HepG2 (cell line): ENCODE measurements around the gene FIZ1. TPM values are rescaled to one million over a fixed set of nuclear protein-coding genes. Genes with fewer than 3 reads are reported as not detected.

Source experiments
- ARHGAP35 ChIP-seq: sonication (generic); formaldehyde crosslinking; IDR thresholded peaks from 2 replicates; pipeline ENCODE4 v1.9.0; 2022; ENCODE audit warnings: mild to moderate bottlenecking, inconsistent platforms, moderate library complexity, missing genetic modification reagents, borderline replicate concordance
- ARID4A ChIP-seq: sonication (generic); formaldehyde crosslinking; IDR thresholded peaks from 2 replicates; pipeline ENCODE4 v1.5.0; 2020; ENCODE audit warnings: mild to moderate bottlenecking, missing genetic modification reagents, borderline replicate concordance
- ARNT ChIP-seq: fragments of 450-650 bp; IDR thresholded peaks from 2 replicates; pipeline ENCODE4 v1.6.1; 2017
- DNMT3B ChIP-seq: conservative IDR thresholded peaks from 2 replicates; pipeline ENCODE4 v1.6.1; 2016; ENCODE audit warnings: missing biosample characterization, control low read depth
- GLMP ChIP-seq: sonication (generic); formaldehyde crosslinking; IDR thresholded peaks from 2 replicates; pipeline ENCODE4 v1.9.0; 2021; ENCODE audit warnings: missing genetic modification reagents, mild to moderate bottlenecking, borderline replicate concordance
- IRF1 ChIP-seq: sonication (generic); formaldehyde crosslinking; IDR thresholded peaks from 2 replicates; pipeline ENCODE4 v1.4.0; 2020; ENCODE audit warnings: low read depth, mild to moderate bottlenecking, missing genetic modification reagents
- KDM3A ChIP-seq: IDR thresholded peaks from 2 replicates; pipeline ENCODE4 v1.6.1; 2018; ENCODE audit warnings: low read depth, missing compliant biosample characterization
- MAX ChIP-seq: IDR thresholded peaks from 2 replicates; pipeline ENCODE4 v1.6.1; 2012; ENCODE audit warnings: inconsistent platforms
- MTA3 ChIP-seq: sonication (generic); formaldehyde crosslinking; IDR thresholded peaks from 2 replicates; pipeline ENCODE4 v1.4.0; 2020; ENCODE audit warnings: missing genetic modification reagents
- PBX3 ChIP-seq: sonication (generic); formaldehyde crosslinking; IDR thresholded peaks from 2 replicates; pipeline ENCODE4 v1.8.1; 2023; ENCODE audit warnings: missing genetic modification reagents, inconsistent platforms, borderline replicate concordance
- ZBTB14 ChIP-seq: sonication (generic); formaldehyde crosslinking; IDR thresholded peaks from 2 replicates; pipeline ENCODE4 v1.4.0; 2020; ENCODE audit warnings: missing genetic modification reagents
- ZNF280D ChIP-seq: sonication (generic); formaldehyde crosslinking; IDR thresholded peaks from 2 replicates; pipeline ENCODE4 v1.5.1; 2020; ENCODE audit warnings: mild to moderate bottlenecking, missing genetic modification reagents
- ZNF530 ChIP-seq: sonication (generic); formaldehyde crosslinking; IDR thresholded peaks from 2 replicates; pipeline ENCODE4 v1.5.0; 2020; ENCODE audit warnings: low read depth, mild to moderate bottlenecking, missing genetic modification reagents
- ZNF576 ChIP-seq: sonication (generic); formaldehyde crosslinking; IDR thresholded peaks from 2 replicates; pipeline ENCODE4 v1.4.0; 2020; ENCODE audit warnings: mild to moderate bottlenecking, missing genetic modification reagents
- ZNF598 ChIP-seq: sonication (generic); formaldehyde crosslinking; IDR thresholded peaks from 2 replicates; pipeline ENCODE4 v1.5.1; 2020; ENCODE audit warnings: mild to moderate bottlenecking, missing genetic modification reagents, borderline replicate concordance
- polyA plus RNA-seq, 8 experiments: library from polyadenylated mRNA; depleted of rRNA in 3 of 8; stranded (reverse) in 7 of 8; unstranded in 1 of 8; fragments of >200 nt; fragmentation: Illumina TruSeq in 4 of 8; extraction: Trizol in 4 of 8; gene quantifications; 2 replicates each; pipeline versions ENCODE4 v1.2.1 to v1.2.3, GENCODE V29; 2011 to 2016; ENCODE audit warnings: low read depth in 4 of 8, missing spikeins in 1 of 8, mixed read lengths in 1 of 8; ENCODE audit not compliant: insufficient read depth in 1 of 8
- total RNA-seq, 5 experiments: library from RNA; depleted of rRNA; stranded (reverse); fragments of >200 nt; fragmentation: Illumina TruSeq; extraction: Trizol; gene quantifications; 2 replicates each; pipeline ENCODE4 v1.2.3, GENCODE V29; 2016; ENCODE audit warnings: low read depth in 1 of 5

The FIZ1 gene
- total and polyA plus RNA-seq, 2 of the 13 experiments (the other 11 are each of a cell fraction or from before 2014, with no cell fraction given) = 3.6 to 5.9 TPM

- no peak for TF ChIP-seq PBX3 (CRISPR knock-in tag)
- no peak for TF ChIP-seq MAX
- TF ChIP-seq ZBTB14 (CRISPR knock-in tag) = no peak
- TF ChIP-seq ARHGAP35 (CRISPR knock-in tag) = peak; percentile 89
- TF ChIP-seq ZNF280D (CRISPR knock-in tag) = peak; percentile 71; the same call in 1 of the 2 replicates
- TF ChIP-seq IRF1 (CRISPR knock-in tag) = 0 out of 2 replicates have a peak, but pooled peaks have one; percentile 37
- 0 out of 2 replicates have a peak, but pooled peaks have one; percentile 8 for TF ChIP-seq DNMT3B (CRISPR knock-in tag)
- no peak for TF ChIP-seq MTA3 (CRISPR knock-in tag)
- no peak for TF ChIP-seq KDM3A (CRISPR knock-in tag)
- TF ChIP-seq ARID4A (CRISPR knock-in tag) = peak; percentile 17; the same call in 1 of the 2 replicates
- no peak for TF ChIP-seq ZNF530 (CRISPR knock-in tag)
- no peak for TF ChIP-seq ZNF598 (CRISPR knock-in tag)
- 0 out of 2 replicates have a peak, but pooled peaks have one; percentile 71 for TF ChIP-seq ZNF576 (CRISPR knock-in tag)
- no peak for TF ChIP-seq ARNT
- no peak for TF ChIP-seq GLMP
Measured at GRCh38 chr19:55581145-55581822, 18.0 kb downstream of the FIZ1 start (continued).
